GM18508 (cell line): ENCODE results near the gene VWA3B.
"Not testable (repeated sequence)": the region's sequence is repeated elsewhere in the genome, so short reads cannot be mapped to it uniquely, and the experiment has no call there.

Experiments used
- ATAC-seq: cut with Tn5 transposase; IDR thresholded peaks from one replicate; pipeline ENCODE4 v1.9.1; 2021; ENCODE audit warnings: moderate number of reproducible peaks; ENCODE audit not compliant: insufficient read depth, unreplicated experiment

The VWA3B gene

GRCh38 chr2:98317214-98317613 lies 230.2 kb downstream of the VWA3B start:
- no peak for ATAC-seq

- not testable (repeated sequence) for ATAC-seq
These were observed 233.2 kb downstream of the VWA3B start for GRCh38 chr2:98320171-98320570.

GRCh38 chr2:98324181-98324580 lies 237.2 kb downstream of the VWA3B start:
- ATAC-seq: no peak

GRCh38 chr2:98327776-98328175 lies 240.8 kb downstream of the VWA3B start:
- ATAC-seq: no peak

DNA sequence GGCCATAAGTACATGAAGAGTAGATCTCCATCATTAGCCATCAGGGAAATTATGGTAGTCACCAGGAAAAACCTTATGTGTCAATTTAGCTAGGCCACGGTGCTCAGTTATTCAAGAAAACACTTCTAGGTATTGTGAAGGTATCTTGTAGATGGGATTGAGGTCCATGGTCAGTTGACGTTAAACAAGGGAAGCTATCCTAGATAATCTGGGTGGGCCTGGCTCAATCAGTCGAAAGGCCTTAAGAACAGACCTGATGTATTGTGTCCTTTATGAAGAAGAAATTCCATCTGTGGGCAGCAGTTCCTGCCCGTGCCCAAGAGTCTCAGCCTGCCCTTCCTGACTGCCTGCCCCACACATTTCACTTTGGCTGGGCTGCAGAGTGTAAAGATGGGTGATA lies 242.6 kb downstream of the VWA3B start:
- no peak for ATAC-seq

- ATAC-seq: no peak
These were observed 246.0 kb downstream of the VWA3B start for GRCh38 chr2:98332989-98333388.

DNA sequence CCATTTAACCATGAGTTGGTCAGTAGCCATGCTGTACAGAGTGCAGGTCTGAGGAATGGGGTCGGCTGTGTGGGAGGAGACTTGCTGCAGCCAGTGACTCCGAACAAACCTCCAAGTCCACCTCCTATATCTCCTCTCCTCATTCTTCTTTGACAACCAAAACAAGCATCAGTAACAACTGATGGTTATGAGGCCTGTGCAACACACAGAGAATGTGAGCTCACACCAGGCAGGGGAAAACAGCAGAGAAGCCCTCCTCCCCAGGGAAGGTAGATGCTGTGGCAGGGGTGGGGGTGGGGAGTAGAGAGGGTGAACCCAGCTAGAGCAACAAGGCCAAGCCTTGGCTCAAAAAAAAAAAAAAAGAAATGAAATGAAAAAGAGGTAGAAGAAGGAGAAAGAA lies 247.0 kb downstream of the VWA3B start:
- no peak for ATAC-seq

- no peak for ATAC-seq
These were observed 247.6 kb downstream of the VWA3B start for GRCh38 chr2:98334439-98335078.

DNA sequence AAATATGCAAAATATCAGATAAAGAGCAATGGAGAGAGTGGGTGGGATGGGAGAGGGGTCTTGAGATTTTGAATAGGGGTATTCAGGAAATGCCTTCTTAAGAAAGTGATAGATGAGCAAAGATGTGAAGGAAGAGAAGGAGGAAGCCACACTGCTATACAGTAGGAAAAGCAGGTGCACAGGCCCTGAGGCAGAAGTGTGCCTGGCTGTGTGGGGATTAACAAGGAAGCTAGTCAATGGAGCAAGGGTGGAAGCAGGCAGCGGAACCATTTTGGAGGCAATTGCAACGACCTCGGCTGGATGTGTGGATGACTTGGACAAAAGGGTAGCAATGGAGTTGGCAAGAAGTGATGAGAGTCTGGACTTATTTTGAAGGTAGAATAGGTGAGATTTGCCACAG lies 248.3 kb downstream of the VWA3B start:
- ATAC-seq: no peak

GRCh38 chr2:98341241-98341640 lies 254.3 kb downstream of the VWA3B start:
- ATAC-seq: no peak

DNA sequence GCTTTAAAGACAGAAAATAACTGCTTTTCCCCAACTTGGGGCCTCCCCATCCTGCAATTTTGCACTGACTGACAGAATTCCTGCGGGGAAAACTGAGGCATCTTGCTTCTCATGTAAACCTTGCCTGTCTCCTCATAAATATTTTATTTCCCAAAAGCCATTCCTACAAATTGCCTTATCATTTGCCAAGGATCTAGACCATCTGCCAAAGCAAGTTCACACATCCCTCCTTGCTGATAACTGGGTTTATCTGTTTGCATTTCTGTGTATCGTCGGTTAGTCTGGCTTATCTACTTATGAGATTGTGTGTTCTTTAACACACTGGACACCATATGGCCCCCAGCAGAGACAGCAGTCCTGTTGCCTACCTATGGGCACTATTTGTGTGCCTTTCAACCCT lies 256.3 kb downstream of the VWA3B start:
- no peak for ATAC-seq

DNA sequence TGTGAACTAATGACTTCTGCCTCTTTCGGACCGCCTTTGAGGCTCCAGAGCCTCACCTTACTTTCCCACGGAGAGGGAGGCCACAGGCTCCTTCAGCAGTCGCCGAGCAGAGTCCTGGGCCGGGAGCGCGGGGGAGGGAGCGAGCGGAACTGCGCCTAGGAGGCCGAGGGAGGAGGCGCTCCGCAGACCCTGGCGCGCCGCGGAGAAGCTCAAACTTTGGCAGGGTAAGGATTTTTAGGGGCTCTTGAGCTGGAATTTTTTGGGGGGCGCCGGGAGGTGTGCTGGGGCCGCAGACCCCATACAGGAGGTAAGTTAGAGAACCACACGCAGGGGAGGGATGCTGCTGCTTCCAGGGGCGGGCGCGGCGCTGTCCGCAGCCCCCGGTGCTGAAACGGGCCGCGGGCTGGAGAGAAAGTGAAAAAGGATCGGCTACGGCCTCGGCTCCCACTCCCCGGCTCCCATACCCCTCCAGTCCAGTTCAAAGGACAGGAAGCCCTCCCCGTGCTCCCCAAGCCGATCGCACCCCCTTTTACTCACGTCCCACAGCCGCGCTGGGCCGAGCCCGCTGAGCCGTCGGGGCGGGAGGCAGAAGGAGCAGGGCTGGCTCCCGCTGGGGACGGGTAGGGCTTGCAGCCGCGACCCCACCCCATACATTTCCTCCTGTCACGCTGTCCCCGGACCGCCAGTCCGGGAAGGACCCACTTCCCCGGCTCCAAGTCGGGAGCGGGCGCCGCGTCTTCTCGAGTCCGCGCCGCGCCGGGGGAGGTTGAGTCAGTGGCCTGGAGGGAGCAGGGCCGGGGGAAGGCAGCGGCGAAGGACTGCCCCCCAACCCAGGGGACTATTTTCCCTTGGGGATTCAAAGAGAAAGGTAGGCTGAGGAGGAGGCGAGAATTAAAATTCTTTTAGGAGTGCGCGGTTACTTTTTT lies 259.6 kb downstream of the VWA3B start, which contains the start of gene CNGA3:
Gene CNGA3, plus strand, starts transcription at position 146 of the 926 bp plus-strand sequence. CDS start 23,520 bp downstream, outside the sequence.
- ATAC-seq: no peak

GRCh38 chr2:98347298-98348065 lies 260.5 kb downstream of the VWA3B start:
- ATAC-seq: no peak

DNA sequence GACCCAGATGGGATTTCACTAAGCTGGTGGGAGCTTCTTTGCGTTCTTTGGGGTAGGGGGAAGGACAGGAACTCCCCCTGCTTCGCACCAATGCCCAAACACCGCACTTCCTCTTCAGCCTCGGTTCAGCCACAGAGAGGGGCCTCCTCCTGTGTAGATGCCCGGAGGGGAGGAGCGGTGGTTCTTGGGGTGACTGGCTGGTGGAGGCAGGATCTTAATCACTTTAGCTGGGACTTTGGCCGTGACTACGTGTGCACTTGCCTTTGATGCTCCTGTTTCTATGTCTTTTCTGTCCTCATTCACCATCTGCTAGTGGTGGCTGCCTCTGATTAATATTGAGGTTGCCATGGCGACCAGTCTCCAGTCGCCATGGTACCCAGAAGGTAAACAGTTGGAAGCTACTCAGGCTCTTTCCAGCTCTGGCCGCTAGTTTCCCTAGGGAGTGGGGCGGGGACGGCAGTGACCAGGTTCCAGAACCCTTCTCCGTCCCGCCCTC lies 261.1 kb downstream of the VWA3B start:
- ATAC-seq: no peak

- no peak for ATAC-seq
These were observed 263.4 kb downstream of the VWA3B start for GRCh38 chr2:98350411-98350810.

GRCh38 chr2:98355881-98356280 lies 268.9 kb downstream of the VWA3B start:
- no peak for ATAC-seq

DNA sequence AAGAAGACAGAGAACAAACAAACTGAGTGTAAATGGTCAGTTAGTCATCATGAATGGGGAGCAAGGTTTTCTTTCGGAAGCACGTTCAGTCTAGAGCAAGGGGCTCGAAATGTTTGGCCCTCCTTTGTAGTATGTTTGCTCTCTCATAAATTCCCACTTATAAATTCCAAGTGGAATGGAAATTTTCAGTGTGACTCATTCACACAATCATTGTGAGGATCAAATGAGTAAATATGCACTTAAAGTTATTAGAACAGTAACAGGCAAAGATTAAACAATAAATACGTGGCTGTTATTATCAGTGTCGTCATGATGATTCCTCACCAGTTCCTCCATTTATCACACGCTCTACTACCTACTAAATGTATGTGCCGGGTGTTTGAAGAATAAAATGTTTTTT lies 269.8 kb downstream of the VWA3B start:
- no peak for ATAC-seq

- ATAC-seq: no peak
These were observed 270.9 kb downstream of the VWA3B start for GRCh38 chr2:98357849-98358248.

GRCh38 chr2:98359986-98360385 lies 273.0 kb downstream of the VWA3B start:
- no peak for ATAC-seq
